AG08396 (cell line): Measurements from ENCODE around the gene PTAFR.

ENCODE experiments used
- DNase-seq: peaks from one replicate; pipeline ENCODE4 v3.0.0; 2012; ENCODE audit warnings: low spot score, mixed read lengths

The PTAFR gene

GRCh38 chr1:28176492-28177470, at the start of gene PTAFR:
Gene PTAFR, minus strand, starts transcription at chr1:28176690. Its CDS starts 25,669 bp downstream, at chr1:28151021.
- no peak for DNase-seq

- no peak for DNase-seq
Observed at GRCh38 chr1:28213315-28213714, 36.8 kb upstream of the PTAFR start.

- DNase-seq: no peak
Observed at GRCh38 chr1:28209700-28210099, 33.2 kb upstream of the PTAFR start.

- DNase-seq: peak; percentile 65
Observed at GRCh38 chr1:28208818-28209441, 32.4 kb upstream of the PTAFR start.

GRCh38 chr1:28205243-28205642, 28.8 kb upstream of the PTAFR start:
- no peak for DNase-seq

- DNase-seq: no peak
Observed at GRCh38 chr1:28200234-28200873, 23.9 kb upstream of the PTAFR start.

- no peak for DNase-seq
Observed at GRCh38 chr1:28199328-28200233, 23.1 kb upstream of the PTAFR start.

- DNase-seq: no peak
Observed at GRCh38 chr1:28197682-28198415, 21.4 kb upstream of the PTAFR start.

GRCh38 chr1:28196330-28196729, 19.8 kb upstream of the PTAFR start:
- DNase-seq: no peak

GRCh38 chr1:28195780-28196179, 19.3 kb upstream of the PTAFR start:
- DNase-seq: no peak

GRCh38 chr1:28194326-28195035, 18.0 kb upstream of the PTAFR start:
- no peak for DNase-seq

GRCh38 chr1:28193701-28194161, 17.2 kb upstream of the PTAFR start:
- DNase-seq: no peak

- no peak for DNase-seq
Observed at GRCh38 chr1:28190996-28191645, 14.6 kb upstream of the PTAFR start.

GRCh38 chr1:28190337-28190979, 14.0 kb upstream of the PTAFR start:
- DNase-seq: no peak

- DNase-seq: no peak
Observed at GRCh38 chr1:28185071-28185470, 8.6 kb upstream of the PTAFR start.

- no peak for DNase-seq
Observed at GRCh38 chr1:28180306-28181305, 4.1 kb upstream of the PTAFR start.

- DNase-seq: no peak
Observed at GRCh38 chr1:28178690-28179485, 2.4 kb upstream of the PTAFR start.
